CD14-positive monocyte (primary cell): ENCODE results near the gene UBE4A. TPM values are rescaled to one million over a fixed set of nuclear protein-coding genes. Genes with fewer than 3 reads are reported as not detected.

Experiments used
- DNase-seq, 3 donors: peaks; one replicate each; pipeline ENCODE4 v3.0.0-alpha.2; 2011 to 2022
- H2AFZ ChIP-seq: 2 replicates; pipeline ENCODE4 v1.6.0; 2012; ENCODE audit warnings: mild to moderate bottlenecking, low read depth, low read length, inconsistent platforms; ENCODE audit not compliant: insufficient read depth, poor library complexity, severe bottlenecking
- H3K27ac ChIP-seq, 2 donors: 1 replicate in 1 of 2; 2 replicates in 1 of 2; pipeline ENCODE4 v1.5.1; 2012 to 2013; ENCODE audit warnings: low read length in 2 of 2, control low read depth in 1 of 2, inconsistent platforms in 1 of 2, low read depth in 1 of 2, mild to moderate bottlenecking in 1 of 2
- H3K27me3 ChIP-seq, 2 donors: one replicate each; pipeline versions ENCODE4 v1.6.0 to v1.6.1; 2011 to 2013; ENCODE audit warnings: low read length in 2 of 2; ENCODE audit not compliant: control insufficient read depth in 2 of 2, insufficient read depth in 2 of 2
- H3K36me3 ChIP-seq, 2 donors: replicated peaks in 1 of 2; 1 replicate in 1 of 2; 2 replicates in 1 of 2; pipeline versions ENCODE4 v1.5.1 to v1.6.1; 2012 to 2013; ENCODE audit warnings: low read length in 2 of 2, control low read depth in 1 of 2, inconsistent platforms in 1 of 2, mild to moderate bottlenecking in 1 of 2; ENCODE audit not compliant: insufficient read depth in 2 of 2, control insufficient read depth in 1 of 2
- H3K4me1 ChIP-seq, 2 donors: 1 replicate in 1 of 2; 2 replicates in 1 of 2; pipeline versions ENCODE4 v1.5.1 to v1.6.1; 2012 to 2013; ENCODE audit warnings: low read length in 2 of 2, control low read depth in 1 of 2, inconsistent platforms in 1 of 2, mild to moderate bottlenecking in 1 of 2, moderate library complexity in 1 of 2; ENCODE audit not compliant: insufficient read depth in 2 of 2, control insufficient read depth in 1 of 2
- H3K4me2 ChIP-seq: replicated peaks from 2 replicates; pipeline ENCODE3; 2012; ENCODE audit warnings: low read length, moderate library complexity, mild to moderate bottlenecking; ENCODE audit not compliant: poor library complexity, severe bottlenecking; ENCODE audit errors: extremely low read depth
- H3K4me3 ChIP-seq, 3 experiments: fragments of 200-600 bp in 1 of 3; sonication (generic) in 1 of 3; replicated peaks in 1 of 3; 1 replicate in 2 of 3; 2 replicates in 1 of 3; pipeline ENCODE4 v1.5.1; 2011 to 2013; ENCODE audit warnings: low read length in 3 of 3, mild to moderate bottlenecking in 3 of 3, control low read depth in 2 of 3, low read depth in 2 of 3, inconsistent platforms in 1 of 3, moderate library complexity in 1 of 3
- H3K79me2 ChIP-seq: 2 replicates; pipeline ENCODE4 v1.6.0; 2012; ENCODE audit warnings: mild to moderate bottlenecking, control low read depth, inconsistent platforms, low read length, moderate library complexity; ENCODE audit not compliant: insufficient read depth
- H3K9ac ChIP-seq: 2 replicates; pipeline ENCODE4 v1.6.0; 2017; ENCODE audit warnings: low read length, mild to moderate bottlenecking; ENCODE audit not compliant: insufficient read depth, poor library complexity, severe bottlenecking
- H3K9me3 ChIP-seq, 2 donors: replicated peaks in 1 of 2; 1 replicate in 1 of 2; 2 replicates in 1 of 2; pipeline versions ENCODE4 v1.5.1 to v1.6.1; 2012 to 2013; ENCODE audit warnings: low read length in 2 of 2, control low read depth in 1 of 2; ENCODE audit not compliant: control insufficient read depth in 1 of 2, insufficient read depth in 1 of 2
- H4K20me1 ChIP-seq: 2 replicates; pipeline ENCODE4 v1.6.0; 2012; ENCODE audit warnings: mild to moderate bottlenecking, low read length, control low read depth, moderate library complexity; ENCODE audit not compliant: insufficient read depth
- H3K27ac Mint-ChIP-seq, 7 donors: one replicate each; pipeline ENCODE4 v1.8.0; 2020; ENCODE audit warnings: mild to moderate bottlenecking in 7 of 7, mixed read lengths in 7 of 7, moderate library complexity in 6 of 7, inconsistent platforms in 2 of 7
- H3K27me3 Mint-ChIP-seq, 3 donors: one replicate each; pipeline ENCODE4 v1.8.0; 2021 to 2022; ENCODE audit warnings: low read depth in 3 of 3, mild to moderate bottlenecking in 3 of 3, mixed read lengths in 3 of 3, moderate library complexity in 3 of 3, inconsistent platforms in 1 of 3
- H3K36me3 Mint-ChIP-seq, 2 donors: one replicate each; pipeline ENCODE4 v1.8.0; 2020; ENCODE audit warnings: mixed read lengths in 2 of 2, inconsistent platforms in 1 of 2, mild to moderate bottlenecking in 1 of 2
- H3K4me1 Mint-ChIP-seq: one replicate; pipeline ENCODE4 v1.8.0; 2020; ENCODE audit warnings: mild to moderate bottlenecking, mixed read lengths
- H3K4me3 Mint-ChIP-seq, 2 donors: one replicate each; pipeline ENCODE4 v1.8.0; 2020; ENCODE audit warnings: mild to moderate bottlenecking in 2 of 2, mixed read lengths in 2 of 2, moderate library complexity in 1 of 2
- H3K9me3 Mint-ChIP-seq, 7 donors: one replicate each; pipeline ENCODE4 v1.8.0; 2020 to 2022; ENCODE audit warnings: mixed read lengths in 7 of 7, mild to moderate bottlenecking in 6 of 7, moderate library complexity in 6 of 7, inconsistent platforms in 2 of 7
- CTCF ChIP-seq: fragments of 200-600 bp; IDR thresholded peaks from one replicate; pipeline ENCODE4 v1.8.0; 2022; ENCODE audit warnings: antibody characterized with exemption, mild to moderate bottlenecking
- WGBS: methylation state at CpG from one replicate; pipeline ENCODE4 v1.1.5; 2013; ENCODE audit warnings: missing lambda C conversion rate; ENCODE audit not compliant: insufficient coverage; 5-methylcytosine and 5-hydroxymethylcytosine counted together
- intact Hi-C, 2 donors: fragments of 100-400 bp; cut with micrococcal nuclease; formaldehyde crosslinking; loops; one replicate each; pipeline versions ENCODE4 v1.15.0 to v1.15.1; 2023
- polyA plus RNA-seq, 3 donors: library from polyadenylated mRNA; depleted of rRNA in 1 of 3; unstranded in 2 of 3; stranded (reverse) in 1 of 3; fragments of 300-500 nt in 2 of 3; fragments of >200 nt in 1 of 3; fragmentation: Illumina TruSeq in 2 of 3; gene quantifications; 1 replicate in 2 of 3; 2 replicates in 1 of 3; pipeline ENCODE4 v1.2.3, GENCODE V29; 2012 to 2021

Gene UBE4A
- polyA plus RNA-seq, 3 donors: 21.6 to 33.9 (median 22.7) TPM

GRCh38 chr11:118435290-118435892 lies 76.0 kb downstream of the UBE4A start:
- no peaks in the 10 kb centered on the region for H3K36me3 ChIP-seq
- peak; percentile 23 to 32 (median 30) for DNase-seq
- Mint-ChIP-seq H3K4me3 (peak overlapping the region; percentile 91 to 94), H3K27me3 (peaks cover 0 to 6% (median 0%) of the 10 kb centered on the region in 3 donors), H3K36me3 (peaks cover 0 to 3% of the 10 kb centered on the region in 2 donors), H3K9me3 (no peaks in the 10 kb centered on the region), H3K27ac (peak overlapping the region; percentile 74 to 89 (median 86)), H3K4me1 (peaks cover 45% of the 10 kb centered on the region)
- H3K4me1 ChIP-seq: peaks cover 39 to 51% of the 10 kb centered on the region in 2 donors
- peak overlapping the region; percentile 93 for H2AFZ ChIP-seq
- peak overlapping the region; percentile 85 to 94 (median 94) for H3K4me3 ChIP-seq
- peaks cover 37% of the 10 kb centered on the region for H4K20me1 ChIP-seq
- TF ChIP-seq CTCF: no peak
- under 1% methylated on average over 26 of the region's 34 CpGs for WGBS
- H3K9me3 ChIP-seq: no peaks in the 10 kb centered on the region
- peaks cover 38% of the 10 kb centered on the region for H3K79me2 ChIP-seq
- intact Hi-C loops: loop anchor here in 1 of 2 donors (5.0 kb wide), 1 partner anchor 33 kb away; the partner anchor contains the start of gene ATP5MG
- peak overlapping the region; percentile 77 for H3K9ac ChIP-seq
- H3K27ac ChIP-seq: peak overlapping the region; percentile 70 to 73
- peak overlapping the region; percentile 84 for H3K4me2 ChIP-seq
- no peaks in the 10 kb centered on the region for H3K27me3 ChIP-seq

GRCh38 chr11:118435893-118436624 lies 76.7 kb downstream of the UBE4A start, which contains the start of gene KMT2A:
Gene KMT2A (plus strand): TSS chr11:118436492. CDS start chr11:118436513, 21 bp downstream.
- TF ChIP-seq CTCF: no peak
- H3K4me3 ChIP-seq: peak within 1 kb of the TSS; percentile 85 to 94 (median 94)
- peak; percentile 86 to 92 (median 90) for DNase-seq
- peak within 1 kb of the TSS; percentile 77 for H3K9ac ChIP-seq
- peaks cover 45% of the 10 kb centered on the region for H3K79me2 ChIP-seq
- peak within 1 kb of the TSS; percentile 73 for H3K27ac ChIP-seq
- whole genome bisulfite sequencing: 0% methylated on average over 68 of the region's 83 CpGs
- Mint-ChIP-seq H3K4me1 (peaks cover 51% of the 10 kb centered on the region), H3K4me3 (peak within 1 kb of the TSS; percentile 93 to 96), H3K27me3 (peaks cover 0 to 6% (median 0%) of the 10 kb centered on the region in 3 donors), H3K9me3 (no peaks in the 10 kb centered on the region), H3K27ac (peak within 1 kb of the TSS; percentile 74 to 89 (median 87)), H3K36me3 (peaks cover 2 to 6% of the 10 kb centered on the region in 2 donors)
- no peaks in the 10 kb centered on the region for H3K36me3 ChIP-seq
- no peaks in the 10 kb centered on the region for H3K27me3 ChIP-seq
- H4K20me1 ChIP-seq: peaks cover 44% of the 10 kb centered on the region
- peak within 1 kb of the TSS; percentile 84 for H3K4me2 ChIP-seq
- intact Hi-C loops: loop anchor here (2.0 to 5.0 kb wide), 2 partner anchors 34 to 35 kb away; partner anchors contain the start of gene ATP5MG (in 2 of the 2)
- peaks cover 39 to 52% of the 10 kb centered on the region in 2 donors for H3K4me1 ChIP-seq
- H2AFZ ChIP-seq: peak within 1 kb of the TSS; percentile 93
- no peaks in the 10 kb centered on the region for H3K9me3 ChIP-seq
